ENCODE measurements around the gene YPEL4. TPM values are rescaled to one million over a fixed set of nuclear protein-coding genes. Genes with fewer than 3 reads are reported as not detected.

YPEL4 gene
- total RNA-seq, 1 experiment from 2014 or later = not detected

GRCh38 chr11:57647960-57648800, 1.5 kb downstream of the YPEL4 start:
- Histone ChIP-seq H3K79me2 (ENCODE audit: low read length) (no peaks in the 10 kb centered on the region), H3F3A (ENCODE audit: low read length, unreplicated experiment) (no peaks in the 10 kb centered on the region), H3K27ac (ENCODE audit: low read length) (no peak overlapping the region), H3K4me2 (ENCODE audit: low read length) (peak overlapping the region; percentile 76), H3K9me2 (replicated peaks; ENCODE audit: low read length) (no peaks in the 10 kb centered on the region), H3K9ac (ENCODE audit: low read length) (no peak overlapping the region), H2AFZ (ENCODE audit: low read length) (no peak overlapping the region), H4K20me1 (ENCODE audit: low read length) (no peaks in the 10 kb centered on the region), H3K4me1 (ENCODE audit: insufficient read depth, low read length) (peaks cover 17% of the 10 kb centered on the region), H3K4me3 (ENCODE audit: low read length) (no peak overlapping the region), H3K9me3 (ENCODE audit: low read length) (no peaks in the 10 kb centered on the region), H3K36me3 (ENCODE audit: low read depth, low read length) (no peaks in the 10 kb centered on the region), H3K27me3 (ENCODE audit: low read length) (peaks cover 29% of the 10 kb centered on the region)
- DNase-seq = no peak
- ChIA-PET POLR2A (ENCODE audit: unreplicated experiment) (interaction anchor here (0.5 kb wide), 1 partner anchor 153 kb away, joined by 4 read pairs; no protein-coding TSS in a partner anchor), CTCF (interaction anchor here (0.8 to 1.2 kb wide), 2 partner anchors 155 to 171 kb away, joined by 3 to 4 read pairs; no protein-coding TSS in a partner anchor)
- peak; percentile 27 for ATAC-seq
- no peak for TF ChIP-seq EZH2phosphoT487 (IDR thresholded peaks at IDR 0.05; ENCODE audit: borderline replicate concordance, low read length)
- TF ChIP-seq CTCF (conservative IDR thresholded peaks at IDR 0.05; ENCODE audit: low read depth, low read length) = no peak
- no TSS peak for BruUV-seq (replicated peaks)
- intact Hi-C loops (cut with micrococcal nuclease) = no loop called here

- intact Hi-C loops (cut with micrococcal nuclease) = no loop called here
- Histone ChIP-seq H3K36me3 (ENCODE audit: low read depth, low read length) (no peaks in the 10 kb centered on the region), H3K4me3 (ENCODE audit: low read length) (no peak overlapping the region), H3K4me1 (ENCODE audit: insufficient read depth, low read length) (peaks cover 17% of the 10 kb centered on the region), H3K9me2 (replicated peaks; ENCODE audit: low read length) (no peaks in the 10 kb centered on the region), H3K79me2 (ENCODE audit: low read length) (no peaks in the 10 kb centered on the region), H4K20me1 (ENCODE audit: low read length) (no peaks in the 10 kb centered on the region), H3K9ac (ENCODE audit: low read length) (no peak overlapping the region), H3F3A (ENCODE audit: low read length, unreplicated experiment) (no peaks in the 10 kb centered on the region), H3K9me3 (ENCODE audit: low read length) (no peaks in the 10 kb centered on the region), H3K4me2 (ENCODE audit: low read length) (no peak overlapping the region), H2AFZ (ENCODE audit: low read length) (no peak overlapping the region), H3K27me3 (ENCODE audit: low read length) (peaks cover 29% of the 10 kb centered on the region), H3K27ac (ENCODE audit: low read length) (no peak overlapping the region)
- ATAC-seq (no peak), DNase-seq (no peak)
- CTCF ChIA-PET = interaction anchor here (1.2 kb wide), 1 partner anchor 154 kb away, joined by 4 read pairs; no protein-coding TSS in a partner anchor
- TF ChIP-seq CTCF (conservative IDR thresholded peaks at IDR 0.05; ENCODE audit: low read depth, low read length) (no peak), EZH2 (IDR thresholded peaks at IDR 0.05; ENCODE audit: low read length, unreplicated experiment) (no peak)
- no TSS peak for BruUV-seq (replicated peaks)
- POLR2A ChIA-PET (ENCODE audit: unreplicated experiment) = no interaction called here
Observed at GRCh38 chr11:57647372-57647771, 2.3 kb downstream of the YPEL4 start.

GRCh38 chr11:57646799-57647303, 2.9 kb downstream of the YPEL4 start:
- Histone ChIP-seq H3K79me2 (ENCODE audit: low read length) (no peaks in the 10 kb centered on the region), H4K20me1 (ENCODE audit: low read length) (no peaks in the 10 kb centered on the region), H3K4me2 (ENCODE audit: low read length) (no peak overlapping the region), H3K27ac (ENCODE audit: low read length) (no peak overlapping the region), H3K9ac (ENCODE audit: low read length) (no peak overlapping the region), H3K4me1 (ENCODE audit: insufficient read depth, low read length) (peaks cover 17% of the 10 kb centered on the region), H3K9me3 (ENCODE audit: low read length) (no peaks in the 10 kb centered on the region), H3K36me3 (ENCODE audit: low read depth, low read length) (no peaks in the 10 kb centered on the region), H2AFZ (ENCODE audit: low read length) (no peak overlapping the region), H3K27me3 (ENCODE audit: low read length) (peaks cover 29% of the 10 kb centered on the region), H3K9me2 (replicated peaks; ENCODE audit: low read length) (no peaks in the 10 kb centered on the region), H3F3A (ENCODE audit: low read length, unreplicated experiment) (no peaks in the 10 kb centered on the region), H3K4me3 (ENCODE audit: low read length) (no peak overlapping the region)
- ChIA-PET CTCF (no interaction called here), POLR2A (ENCODE audit: unreplicated experiment) (no interaction called here)
- TF ChIP-seq CTCF (conservative IDR thresholded peaks at IDR 0.05; ENCODE audit: low read depth, low read length) = no peak
- TF ChIP-seq EZH2phosphoT487 (IDR thresholded peaks at IDR 0.05; ENCODE audit: borderline replicate concordance, low read length) = no peak
- TF ChIP-seq EZH2 (IDR thresholded peaks at IDR 0.05; ENCODE audit: low read length, unreplicated experiment) = no peak
- DNase-seq (no peak), ATAC-seq (no peak)
- intact Hi-C loops (cut with micrococcal nuclease) = no loop called here
- no TSS peak for BruUV-seq (replicated peaks)
